Panc1 (cell line): ENCODE measurements around the gene PDGFA. TPM values are rescaled to one million over a fixed set of nuclear protein-coding genes. Genes with fewer than 3 reads are reported as not detected.

Experiments used
- ATAC-seq: fragments of 200-7000 bp; cut with Tn5 transposase; 2 replicates; pipeline ENCODE4 v1.9.1; 2020; ENCODE audit warnings: mild to moderate bottlenecking, moderate library complexity
- BruUV-seq: library from RNA; stranded (reverse); fragments of 400-500 nt; replicated peaks from 2 replicates; lab custom pipeline; 2021; lab: Mats Ljungman, UMichigan
- CTCF ChIA-PET: fragments of 300-600 bp; sonication (Branson Sonifier 250); formaldehyde crosslinking; loops from one replicate; lab custom pipeline; 2022; ENCODE audit warnings: antibody characterized with exemption; lab: Charles Lee
- POLR2A ChIA-PET: fragments of 300-600 bp; sonication (Branson Sonifier 250); formaldehyde crosslinking; loops from one replicate; lab custom pipeline; 2022; ENCODE audit warnings: antibody characterized with exemption; lab: Charles Lee
- DNase-seq: peaks from one replicate; pipeline ENCODE4 v3.0.0-alpha.2; 2010; ENCODE audit warnings: low read depth, low spot score
- H3K27ac ChIP-seq: 2 replicates; pipeline ENCODE4 v1.5.1; 2011; ENCODE audit warnings: mild to moderate bottlenecking, low read length, inconsistent platforms
- H3K27me3 ChIP-seq: fragments of 200-500 bp; sonication (Bioruptor generic); 2 replicates; pipeline ENCODE4 v1.6.0; 2014; ENCODE audit warnings: low read length, inconsistent platforms; ENCODE audit not compliant: control insufficient read depth, insufficient read depth
- H3K36me3 ChIP-seq: fragments of 200-500 bp; sonication (Bioruptor generic); 2 replicates; pipeline ENCODE4 v1.5.1; 2014; ENCODE audit warnings: inconsistent platforms, mild to moderate bottlenecking, low read length, moderate library complexity; ENCODE audit not compliant: control insufficient read depth, insufficient read depth
- H3K4me1 ChIP-seq: 2 replicates; pipeline ENCODE4 v1.5.1; 2011; ENCODE audit warnings: inconsistent platforms, mild to moderate bottlenecking, low read length, moderate library complexity; ENCODE audit not compliant: control insufficient read depth, insufficient read depth
- H3K4me3 ChIP-seq, 2 experiments: 2 replicates each; pipeline ENCODE4 v1.5.1; 2011 to 2012; ENCODE audit warnings: low read depth in 2 of 2, low read length in 2 of 2, mild to moderate bottlenecking in 2 of 2, inconsistent platforms in 1 of 2, moderate library complexity in 1 of 2
- H3K9me3 ChIP-seq: fragments of 200-500 bp; sonication (Bioruptor generic); 2 replicates; pipeline ENCODE4 v1.5.1; 2014; ENCODE audit warnings: low read depth, mild to moderate bottlenecking, inconsistent platforms, low read length, moderate library complexity; ENCODE audit not compliant: control insufficient read depth, insufficient read depth
- CTCF ChIP-seq: fragments of 450-650 bp; IDR thresholded peaks from 2 replicates; pipeline ENCODE4 v1.5.1; 2017; ENCODE audit warnings: mild to moderate bottlenecking
- POLR2AphosphoS5 ChIP-seq: IDR thresholded peaks from 2 replicates; pipeline ENCODE4 v1.6.1; 2012; ENCODE audit warnings: mild to moderate bottlenecking, low read depth, low read length, moderate library complexity
- REST ChIP-seq, 2 experiments: IDR thresholded peaks; 2 replicates each; pipeline ENCODE4 v1.6.1; 2011 to 2012; ENCODE audit warnings: low read depth in 2 of 2, control low read depth in 1 of 2, low read length in 1 of 2, mild to moderate bottlenecking in 1 of 2, moderate library complexity in 1 of 2; ENCODE audit not compliant: insufficient read depth in 1 of 2
- SIN3A ChIP-seq: IDR thresholded peaks from 2 replicates; pipeline ENCODE4 v1.6.1; 2012; ENCODE audit warnings: low read depth, mild to moderate bottlenecking, low read length, moderate library complexity, borderline replicate concordance; ENCODE audit not compliant: insufficient read depth
- TCF7L2 ChIP-seq: IDR thresholded peaks from 2 replicates; pipeline ENCODE4 v1.6.1; 2011; ENCODE audit warnings: mild to moderate bottlenecking, low read depth, low read length, inconsistent platforms
- in situ Hi-C: cut with HindIII; loops from 2 replicates; pipeline ENCODE4 v1.10.0; 2016; ENCODE audit warnings: low sequenced_read_pairs, low pct_unique_long_range_greater_than_20kb
- intact Hi-C: fragments of 100-400 bp; cut with micrococcal nuclease; formaldehyde crosslinking; loops from one replicate; pipeline ENCODE4 v1.10.0; 2022; ENCODE audit not compliant: unreplicated experiment
- total RNA-seq: library from RNA; stranded (reverse); gene quantifications from one replicate; pipeline ENCODE4 v1.2.1, GENCODE V29; 2021; ENCODE audit not compliant: unreplicated experiment

The PDGFA gene
- total RNA-seq, 1 experiment from 2014 or later, result 18.5 TPM

GRCh38 chr7:559396-559705 is 39.7 kb upstream of the PDGFA start:
- no peaks in the 10 kb centered on the region for H3K9me3 ChIP-seq
- H3K27ac ChIP-seq, result no peak overlapping the region
- H3K4me3 ChIP-seq, result no peak overlapping the region
- no peaks in the 10 kb centered on the region for H3K4me1 ChIP-seq
- intact Hi-C loops (no loop called here), in situ Hi-C loops (no loop called here)
- BruUV-seq, result no TSS peak
- no peak for ATAC-seq
- TF ChIP-seq SIN3A, result no peak
- TF ChIP-seq CTCF, result no peak
- TF ChIP-seq POLR2AphosphoS5, result no peak
- TF ChIP-seq TCF7L2, result no peak
- no peak for TF ChIP-seq REST (IDR thresholded peaks at IDR 0.05; ENCODE audit: insufficient read depth in 1 of 2, low read depth in 2 of 2, low read length in 1 of 2)
- DNase-seq, result no peak
- ChIA-PET POLR2A (no interaction called here), CTCF (no interaction called here)
- no peaks in the 10 kb centered on the region for H3K27me3 ChIP-seq
- no peaks in the 10 kb centered on the region for H3K36me3 ChIP-seq

GRCh38 chr7:557558-557881 is 37.9 kb upstream of the PDGFA start:
- Histone ChIP-seq H3K9me3 (no peaks in the 10 kb centered on the region), H3K27me3 (no peaks in the 10 kb centered on the region), H3K27ac (no peak overlapping the region), H3K4me3 (no peak overlapping the region), H3K4me1 (no peaks in the 10 kb centered on the region), H3K36me3 (no peaks in the 10 kb centered on the region)
- no TSS peak for BruUV-seq
- intact Hi-C loops (no loop called here), in situ Hi-C loops (no loop called here)
- ATAC-seq (no peak), DNase-seq (no peak)
- TF ChIP-seq TCF7L2 (no peak), POLR2AphosphoS5 (no peak), REST (IDR thresholded peaks at IDR 0.05; ENCODE audit: insufficient read depth in 1 of 2, low read depth in 2 of 2, low read length in 1 of 2) (no peak), SIN3A (no peak), CTCF (no peak)
- ChIA-PET POLR2A (interaction anchor here (0.7 kb wide), 1 partner anchor 397 kb away, joined by 3 read pairs; the partner anchor contains the start of gene ADAP1), CTCF (no interaction called here)
